ENCODE measurements around the gene GSX2. TPM values are rescaled to one million over a fixed set of nuclear protein-coding genes. Genes with fewer than 3 reads are reported as not detected.

GSX2 gene
- total RNA-seq, 2 donors from 2014 or later = not detected

DNA sequence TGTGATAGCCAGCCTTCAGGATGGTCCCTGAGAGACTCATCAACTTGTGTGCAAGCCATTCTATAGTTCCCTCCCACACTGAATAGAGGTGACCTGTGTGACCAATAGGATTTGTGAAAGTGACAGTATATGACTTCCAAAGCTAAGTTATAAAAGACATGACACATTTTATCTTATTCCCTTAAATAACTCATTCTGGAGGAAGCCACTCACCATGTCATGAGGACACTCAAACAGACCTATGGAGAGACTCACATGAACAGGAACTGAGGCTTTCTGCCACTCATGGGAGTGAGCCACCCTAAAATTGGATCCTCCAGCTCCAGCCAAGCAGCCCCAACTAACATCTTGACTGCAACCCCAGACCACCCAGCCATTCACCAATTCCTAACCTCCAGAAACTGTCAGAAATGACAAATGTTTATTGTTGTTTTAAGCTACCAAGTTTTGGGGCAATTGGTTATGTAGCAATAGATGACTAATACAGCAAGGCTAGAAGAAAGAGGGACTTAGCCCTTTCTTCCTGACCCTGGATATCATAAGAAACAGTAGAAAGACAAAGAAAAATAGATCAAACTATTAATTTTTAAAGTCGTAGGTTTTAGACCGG is 26.6 kb upstream of the GSX2 start:
- no peak overlapping the region for H3K4me3 ChIP-seq
- H3K27ac ChIP-seq = no peak overlapping the region
- TF ChIP-seq, protein P1, sequence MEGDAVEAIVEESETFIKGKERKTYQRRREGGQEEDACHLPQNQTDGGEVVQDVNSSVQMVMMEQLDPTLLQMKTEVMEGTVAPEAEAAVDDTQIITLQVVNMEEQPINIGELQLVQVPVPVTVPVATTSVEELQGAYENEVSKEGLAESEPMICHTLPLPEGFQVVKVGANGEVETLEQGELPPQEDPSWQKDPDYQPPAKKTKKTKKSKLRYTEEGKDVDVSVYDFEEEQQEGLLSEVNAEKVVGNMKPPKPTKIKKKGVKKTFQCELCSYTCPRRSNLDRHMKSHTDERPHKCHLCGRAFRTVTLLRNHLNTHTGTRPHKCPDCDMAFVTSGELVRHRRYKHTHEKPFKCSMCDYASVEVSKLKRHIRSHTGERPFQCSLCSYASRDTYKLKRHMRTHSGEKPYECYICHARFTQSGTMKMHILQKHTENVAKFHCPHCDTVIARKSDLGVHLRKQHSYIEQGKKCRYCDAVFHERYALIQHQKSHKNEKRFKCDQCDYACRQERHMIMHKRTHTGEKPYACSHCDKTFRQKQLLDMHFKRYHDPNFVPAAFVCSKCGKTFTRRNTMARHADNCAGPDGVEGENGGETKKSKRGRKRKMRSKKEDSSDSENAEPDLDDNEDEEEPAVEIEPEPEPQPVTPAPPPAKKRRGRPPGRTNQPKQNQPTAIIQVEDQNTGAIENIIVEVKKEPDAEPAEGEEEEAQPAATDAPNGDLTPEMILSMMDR (IDR thresholded peaks at IDR 0.05) = no peak
- no peak for TF ChIP-seq POLR2A (IDR thresholded peaks at IDR 0.05)
- DNase-seq = no peak
- 94 to 97% methylated on average over 2 of the region's 2 CpGs for WGBS, 2 donors
- no peaks in the 10 kb centered on the region for H3K9me3 ChIP-seq
- ATAC-seq = no peak
- intact Hi-C loops (cut with DNase I) = no loop called here
- H3K4me1 ChIP-seq = no peaks in the 10 kb centered on the region
- H3K27me3 ChIP-seq = no peaks in the 10 kb centered on the region
- no peaks in the 10 kb centered on the region for H3K36me3 ChIP-seq (replicated peaks in 1 of 2; ENCODE audit: insufficient read depth in 1 of 2, low read depth in 2 of 2)

DNA sequence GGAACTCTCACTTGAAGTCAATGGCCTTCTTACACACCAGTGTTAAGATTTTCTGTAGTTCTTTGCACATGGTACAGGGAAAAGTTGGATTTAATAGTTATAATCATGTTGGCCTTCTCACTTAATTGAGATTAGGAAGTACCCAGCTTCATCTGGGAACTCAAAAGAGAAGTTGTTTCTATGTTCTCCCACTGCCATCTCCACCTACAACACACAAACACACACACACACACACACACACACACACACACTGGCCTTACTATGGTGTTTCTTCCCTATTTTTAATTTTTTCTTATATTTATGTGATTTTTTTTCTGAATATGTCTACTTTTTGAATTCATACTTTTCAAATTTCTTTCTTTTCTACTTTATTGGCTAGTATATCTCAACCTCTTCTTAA is 25.6 kb upstream of the GSX2 start:
- Histone ChIP-seq H3K4me1 (no peaks in the 10 kb centered on the region), H3K27ac (no peak overlapping the region), H3K4me3 (no peak overlapping the region), H3K9me3 (no peaks in the 10 kb centered on the region), H3K36me3 (replicated peaks in 1 of 2; ENCODE audit: insufficient read depth in 1 of 2, low read depth in 2 of 2) (no peaks in the 10 kb centered on the region), H3K27me3 (no peaks in the 10 kb centered on the region)
- DNase-seq (no peak), ATAC-seq (no peak)
- no peak for TF ChIP-seq POLR2A (IDR thresholded peaks at IDR 0.05)
- TF ChIP-seq, protein P1 (IDR thresholded peaks at IDR 0.05) = no peak
- intact Hi-C loops (cut with DNase I) = no loop called here

DNA sequence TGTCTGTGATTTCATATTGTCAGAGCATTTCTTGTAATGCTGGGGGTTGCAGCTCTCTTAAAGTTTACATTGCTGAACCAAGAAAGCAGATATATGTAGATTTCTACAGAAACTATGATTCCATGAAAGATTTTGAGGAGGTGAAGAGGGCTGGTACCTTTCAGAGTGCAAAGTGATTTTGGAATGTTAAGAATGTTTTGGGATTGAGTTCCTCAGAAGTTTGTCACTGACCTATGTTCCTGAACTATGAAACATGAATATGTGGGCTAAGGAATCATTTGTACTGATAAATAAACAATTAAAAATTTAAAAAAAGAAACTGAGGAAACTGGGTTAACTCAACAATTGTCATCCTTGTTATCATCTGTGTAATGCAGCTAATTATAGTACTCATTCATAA is 23.3 kb upstream of the GSX2 start:
- no peak overlapping the region for H3K27ac ChIP-seq
- ATAC-seq (no peak), DNase-seq (no peak)
- no peaks in the 10 kb centered on the region for H3K4me1 ChIP-seq
- TF ChIP-seq, protein P1 (IDR thresholded peaks at IDR 0.05) = no peak
- TF ChIP-seq POLR2A (IDR thresholded peaks at IDR 0.05) = no peak
- H3K36me3 ChIP-seq (replicated peaks in 1 of 2; ENCODE audit: insufficient read depth in 1 of 2, low read depth in 2 of 2) = no peaks in the 10 kb centered on the region
- no peaks in the 10 kb centered on the region for H3K9me3 ChIP-seq
- intact Hi-C loops (cut with DNase I) = no loop called here
- H3K27me3 ChIP-seq = no peaks in the 10 kb centered on the region
- no peak overlapping the region for H3K4me3 ChIP-seq

DNA sequence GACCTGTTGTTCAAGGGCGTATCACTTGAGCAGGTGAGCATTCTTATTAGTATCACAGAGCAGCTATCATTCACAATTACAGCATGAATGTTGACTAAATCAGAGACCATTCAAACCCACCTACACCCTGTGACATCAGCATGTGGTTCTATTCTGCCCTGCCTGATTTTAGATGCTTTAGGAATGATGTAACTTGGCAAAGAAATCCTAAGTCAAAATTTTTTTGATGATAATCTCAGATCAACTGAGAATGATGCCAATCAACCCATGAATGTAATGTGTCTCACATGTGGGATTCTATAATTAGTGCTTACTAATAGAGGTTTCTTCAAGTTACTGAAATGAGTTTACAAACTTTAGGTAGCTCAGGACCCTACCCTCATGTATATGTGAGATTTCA is 22.2 kb upstream of the GSX2 start:
- Histone ChIP-seq H3K4me3 (no peak overlapping the region), H3K36me3 (replicated peaks in 1 of 2; ENCODE audit: insufficient read depth in 1 of 2, low read depth in 2 of 2) (no peaks in the 10 kb centered on the region), H3K27me3 (no peaks in the 10 kb centered on the region), H3K9me3 (no peaks in the 10 kb centered on the region), H3K27ac (no peak overlapping the region), H3K4me1 (no peaks in the 10 kb centered on the region)
- WGBS, 2 donors = 85 to 100% methylated on average over 1 of the region's 1 CpG
- DNase-seq = no peak
- ATAC-seq = no peak
- intact Hi-C loops (cut with DNase I) = no loop called here
- TF ChIP-seq POLR2A (IDR thresholded peaks at IDR 0.05) = no peak
- TF ChIP-seq, protein P1 (IDR thresholded peaks at IDR 0.05) = no peak

DNA sequence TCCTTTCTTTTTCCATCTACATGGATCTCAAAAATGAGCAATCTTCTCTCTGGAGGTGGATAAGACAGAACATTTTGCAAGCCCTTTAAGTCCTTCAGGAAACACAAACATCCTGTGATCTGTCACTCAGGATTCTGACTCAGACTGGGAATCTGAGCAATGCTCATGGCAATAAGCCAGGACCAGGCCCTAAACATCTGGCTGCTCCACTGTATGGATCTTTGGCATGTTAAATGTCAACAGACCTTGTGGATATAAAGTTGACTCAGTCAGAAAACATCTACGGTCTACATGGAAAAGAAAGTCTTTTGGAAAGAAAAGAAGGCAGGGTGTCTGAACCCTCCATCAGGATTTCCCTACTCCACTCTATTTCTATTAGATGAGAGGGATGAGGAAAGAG is 17.8 kb upstream of the GSX2 start:
- Histone ChIP-seq H3K27me3 (no peaks in the 10 kb centered on the region), H3K27ac (no peak overlapping the region), H3K36me3 (replicated peaks in 1 of 2; ENCODE audit: insufficient read depth in 1 of 2, low read depth in 2 of 2) (no peaks in the 10 kb centered on the region), H3K4me1 (no peaks in the 10 kb centered on the region), H3K4me3 (no peak overlapping the region), H3K9me3 (no peaks in the 10 kb centered on the region)
- DNase-seq (peak in 1 of 4 donors; percentile 59), ATAC-seq (no peak)
- 58 to 72% methylated on average over 1 of the region's 1 CpG for WGBS, 2 donors
- TF ChIP-seq, protein P1 (IDR thresholded peaks at IDR 0.05) = no peak
- no peak for TF ChIP-seq POLR2A (IDR thresholded peaks at IDR 0.05)
- intact Hi-C loops (cut with DNase I) = no loop called here

Data from body of pancreas (tissue), 4 donors.